Measurements from ENCODE around the gene SOAT2. TPM values are rescaled to one million over a fixed set of nuclear protein-coding genes. Genes with fewer than 3 reads are reported as not detected.

Gene SOAT2
- total RNA-seq, 1 experiment from 2014 or later = not detected

DNA sequence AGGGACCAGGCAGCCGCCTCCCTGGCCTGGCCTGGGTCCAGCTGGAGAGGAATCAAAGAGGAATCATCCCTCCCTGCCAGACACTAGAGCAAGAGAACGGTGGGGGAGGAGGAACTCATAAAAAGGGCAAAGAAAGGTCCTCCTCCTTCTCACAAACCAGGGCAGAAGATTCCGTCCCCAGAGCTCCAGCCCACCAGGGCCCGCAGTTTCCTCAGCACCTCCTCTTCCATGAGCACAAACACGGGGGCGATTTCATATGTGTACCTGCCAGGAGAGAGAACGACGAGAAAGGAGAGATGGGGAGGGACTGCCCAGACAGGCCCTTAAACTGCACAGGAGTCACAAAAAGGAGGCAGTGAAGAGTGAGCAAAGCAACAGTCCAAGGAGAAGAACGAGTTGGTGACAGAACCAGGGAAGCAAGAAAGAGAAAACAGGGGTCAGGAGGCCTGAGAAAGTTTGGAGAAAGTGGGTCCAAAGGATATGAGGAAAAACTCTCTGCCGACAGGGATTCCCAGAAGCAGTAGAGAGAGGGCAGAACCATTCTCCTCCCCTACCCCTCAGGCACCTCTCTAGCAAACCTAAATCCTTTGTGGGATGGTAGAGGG is 68.5 kb downstream of the SOAT2 start:
- ChIA-PET POLR2A (ENCODE audit: low non-redundant PET) (interaction anchor here (0.6 kb wide), 1 partner anchor 253 kb away, joined by 3 read pairs; no protein-coding TSS in a partner anchor), CTCF (no interaction called here)
- no TSS peak for BruUV-seq (replicated peaks)
- H3K36me3 ChIP-seq (ENCODE audit: insufficient read depth, low read length, poor library complexity, severe bottlenecking) = no peaks in the 10 kb centered on the region
- H3K4me3 ChIP-seq (ENCODE audit: low read depth, low read length, poor library complexity, severe bottlenecking) = no peak overlapping the region
- no peaks in the 10 kb centered on the region for H3K27me3 ChIP-seq (replicated peaks; ENCODE audit: insufficient read depth, low read depth, low read length, poor library complexity)
- intact Hi-C loops (cut with micrococcal nuclease; ENCODE audit: unreplicated experiment) = no loop called here
- no peak overlapping the region for H3K27ac ChIP-seq (ENCODE audit: low read depth, low read length, poor library complexity, severe bottlenecking)
- H3K9me3 ChIP-seq (ENCODE audit: low read depth, low read length, poor library complexity, severe bottlenecking) = no peaks in the 10 kb centered on the region
- DNase-seq (ENCODE audit: low spot score) = peak; percentile 41
- peaks cover 11% of the 10 kb centered on the region for H3K4me1 ChIP-seq (ENCODE audit: insufficient read depth, low read length, poor library complexity, severe bottlenecking)
- no peak for TF ChIP-seq CTCF (conservative IDR thresholded peaks at IDR 0.05; ENCODE audit: low read depth, low read length)
- TF ChIP-seq EZH2 (IDR thresholded peaks at IDR 0.05; ENCODE audit: borderline replicate concordance, low read depth, low read length, poor library complexity, severe bottlenecking) = no peak

DNA sequence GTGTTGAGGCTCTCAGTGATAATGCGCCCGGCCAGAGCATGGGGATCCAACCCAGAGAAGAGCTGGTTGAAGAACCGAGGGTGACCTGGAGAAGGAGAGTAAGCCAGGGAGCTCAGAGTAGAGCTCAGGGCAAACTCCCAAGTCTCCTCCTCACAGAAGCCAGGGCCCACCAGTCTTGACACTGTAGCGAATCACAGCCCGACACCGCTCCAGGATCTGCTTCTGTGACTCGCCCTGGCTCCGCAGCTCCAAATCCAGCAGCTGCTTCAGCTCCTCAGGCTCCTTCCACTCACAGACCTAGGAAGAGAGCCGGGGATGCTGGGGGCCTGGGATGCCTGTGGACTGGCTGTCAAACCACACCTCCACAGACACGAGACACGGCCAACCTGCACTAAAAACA is 69.1 kb downstream of the SOAT2 start:
- no peak overlapping the region for H3K4me3 ChIP-seq (ENCODE audit: low read depth, low read length, poor library complexity, severe bottlenecking)
- no peak for TF ChIP-seq CTCF (conservative IDR thresholded peaks at IDR 0.05; ENCODE audit: low read depth, low read length)
- TF ChIP-seq EZH2 (IDR thresholded peaks at IDR 0.05; ENCODE audit: borderline replicate concordance, low read depth, low read length, poor library complexity, severe bottlenecking) = no peak
- CTCF ChIA-PET = no interaction called here
- POLR2A ChIA-PET (ENCODE audit: low non-redundant PET) = interaction anchor here (0.6 kb wide), 1 partner anchor 254 kb away, joined by 3 read pairs; no protein-coding TSS in a partner anchor
- H3K36me3 ChIP-seq (ENCODE audit: insufficient read depth, low read length, poor library complexity, severe bottlenecking) = no peaks in the 10 kb centered on the region
- H3K4me1 ChIP-seq (ENCODE audit: insufficient read depth, low read length, poor library complexity, severe bottlenecking) = peaks cover 11% of the 10 kb centered on the region
- intact Hi-C loops (cut with micrococcal nuclease; ENCODE audit: unreplicated experiment) = no loop called here
- no peaks in the 10 kb centered on the region for H3K9me3 ChIP-seq (ENCODE audit: low read depth, low read length, poor library complexity, severe bottlenecking)
- BruUV-seq (replicated peaks) = no TSS peak
- DNase-seq (ENCODE audit: low spot score) = no peak
- no peak overlapping the region for H3K27ac ChIP-seq (ENCODE audit: low read depth, low read length, poor library complexity, severe bottlenecking)
- H3K27me3 ChIP-seq (replicated peaks; ENCODE audit: insufficient read depth, low read depth, low read length, poor library complexity) = no peaks in the 10 kb centered on the region

DNA sequence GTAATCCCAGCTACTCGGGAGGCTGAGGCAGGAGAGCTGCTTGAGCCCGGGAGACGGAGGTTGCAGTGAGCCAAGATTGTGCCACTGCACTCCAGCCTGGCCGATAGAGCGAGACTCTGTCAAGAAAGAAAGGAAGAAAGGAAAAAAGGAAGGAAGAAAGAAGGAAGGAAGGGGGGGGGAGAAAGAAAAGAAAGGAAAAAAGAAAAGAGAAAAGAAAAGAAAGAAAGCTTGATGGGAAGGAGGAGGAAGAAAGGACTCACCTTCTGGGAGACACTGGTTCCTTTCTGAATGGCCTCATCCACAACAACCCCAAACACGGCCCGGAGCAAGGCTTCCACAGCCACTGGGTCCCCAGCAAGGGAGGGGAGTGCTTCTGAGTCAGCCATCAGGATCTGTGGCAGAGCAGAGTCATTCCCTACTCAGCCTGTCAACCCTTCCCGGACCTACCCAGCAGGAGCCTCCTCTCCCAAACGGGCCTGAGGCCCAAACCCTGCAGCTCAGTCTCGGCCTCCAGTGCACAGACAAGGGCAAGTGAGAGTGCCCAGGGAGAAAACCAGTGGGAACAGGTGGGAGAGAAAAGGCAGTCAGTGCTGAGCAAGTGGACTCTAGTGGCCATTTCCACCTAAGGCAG is 69.9 kb downstream of the SOAT2 start:
- Histone ChIP-seq H3K9me3 (ENCODE audit: low read depth, low read length, poor library complexity, severe bottlenecking) (no peaks in the 10 kb centered on the region), H3K27ac (ENCODE audit: low read depth, low read length, poor library complexity, severe bottlenecking) (no peak overlapping the region), H3K27me3 (replicated peaks; ENCODE audit: insufficient read depth, low read depth, low read length, poor library complexity) (no peaks in the 10 kb centered on the region), H3K4me1 (ENCODE audit: insufficient read depth, low read length, poor library complexity, severe bottlenecking) (peaks cover 11% of the 10 kb centered on the region), H3K4me3 (ENCODE audit: low read depth, low read length, poor library complexity, severe bottlenecking) (no peak overlapping the region), H3K36me3 (ENCODE audit: insufficient read depth, low read length, poor library complexity, severe bottlenecking) (no peaks in the 10 kb centered on the region)
- ChIA-PET CTCF (no interaction called here), POLR2A (ENCODE audit: low non-redundant PET) (interaction anchor here (0.6 kb wide), 1 partner anchor 31 kb away, joined by 3 read pairs; no protein-coding TSS in a partner anchor)
- no TSS peak for BruUV-seq (replicated peaks)
- intact Hi-C loops (cut with micrococcal nuclease; ENCODE audit: unreplicated experiment) = no loop called here
- TF ChIP-seq CTCF (conservative IDR thresholded peaks at IDR 0.05; ENCODE audit: low read depth, low read length) (no peak), EZH2 (IDR thresholded peaks at IDR 0.05; ENCODE audit: borderline replicate concordance, low read depth, low read length, poor library complexity, severe bottlenecking) (no peak)
- no peak for DNase-seq (ENCODE audit: low spot score)

Small RNAs within 50 kb of the gene (microRNA-seq; reads per million reads assigned to microRNA genes)
- not detected for gene MIR6757

Other genes starting within 250 kb of the SOAT2 start
- 15.4 and 16.2 TPM in 2 replicates for gene KRT8, start 198.4 kb upstream of the SOAT2 start, total RNA-seq (2021)
- 179 and 209 TPM in 2 replicates for gene KRT18, start 154.4 kb upstream of the SOAT2 start, total RNA-seq (2021)
- 393 and 400 TPM in 2 replicates for gene EIF4B, start 97.0 kb upstream of the SOAT2 start, total RNA-seq (2021)
- 3.4 and 6.1 TPM in 2 replicates for gene TNS2, start 53.4 kb upstream of the SOAT2 start, total RNA-seq (2021)
- 17.0 and 19.3 TPM in 2 replicates for gene SPRYD3, start 24.1 kb upstream of the SOAT2 start, total RNA-seq (2021)
- gene IGFBP6, start 5.8 kb upstream of the SOAT2 start, total RNA-seq (2021) = 6.6 and 7.3 TPM in 2 replicates
- gene ZNF740, start 77.2 kb downstream of the SOAT2 start, total RNA-seq (2021) = 48.6 and 50.3 TPM in 2 replicates
- 32.3 and 37.5 TPM in 2 replicates for gene CSAD, start 77.4 kb downstream of the SOAT2 start, total RNA-seq (2021)
- 0.43 TPM in 1 of 2 replicates, not detected in the other for gene ITGB7, start 103.8 kb downstream of the SOAT2 start, total RNA-seq (2021)
- 14.0 and 20.3 TPM in 2 replicates for gene RARG, start 128.7 kb downstream of the SOAT2 start, total RNA-seq (2021)
- gene ESPL1, start 164.8 kb downstream of the SOAT2 start, total RNA-seq (2021) = 99.1 and 105 TPM in 2 replicates
- gene PFDN5, start 192.1 kb downstream of the SOAT2 start, total RNA-seq (2021) = 268 and 288 TPM in 2 replicates
- 102 and 111 TPM in 2 replicates for gene MYG1, start 196.2 kb downstream of the SOAT2 start, total RNA-seq (2021)
- gene AAAS, start 218.1 kb downstream of the SOAT2 start, total RNA-seq (2021) = 94.2 and 104 TPM in 2 replicates
- not detected in 2 replicates for gene SP7, start 232.9 kb downstream of the SOAT2 start, total RNA-seq (2021)